ENCODE results near the gene MAP3K4.

GRCh38 chr6:161037873-161038228 is 46.3 kb downstream of the MAP3K4 start:
- TF ChIP-seq, protein P1, sequence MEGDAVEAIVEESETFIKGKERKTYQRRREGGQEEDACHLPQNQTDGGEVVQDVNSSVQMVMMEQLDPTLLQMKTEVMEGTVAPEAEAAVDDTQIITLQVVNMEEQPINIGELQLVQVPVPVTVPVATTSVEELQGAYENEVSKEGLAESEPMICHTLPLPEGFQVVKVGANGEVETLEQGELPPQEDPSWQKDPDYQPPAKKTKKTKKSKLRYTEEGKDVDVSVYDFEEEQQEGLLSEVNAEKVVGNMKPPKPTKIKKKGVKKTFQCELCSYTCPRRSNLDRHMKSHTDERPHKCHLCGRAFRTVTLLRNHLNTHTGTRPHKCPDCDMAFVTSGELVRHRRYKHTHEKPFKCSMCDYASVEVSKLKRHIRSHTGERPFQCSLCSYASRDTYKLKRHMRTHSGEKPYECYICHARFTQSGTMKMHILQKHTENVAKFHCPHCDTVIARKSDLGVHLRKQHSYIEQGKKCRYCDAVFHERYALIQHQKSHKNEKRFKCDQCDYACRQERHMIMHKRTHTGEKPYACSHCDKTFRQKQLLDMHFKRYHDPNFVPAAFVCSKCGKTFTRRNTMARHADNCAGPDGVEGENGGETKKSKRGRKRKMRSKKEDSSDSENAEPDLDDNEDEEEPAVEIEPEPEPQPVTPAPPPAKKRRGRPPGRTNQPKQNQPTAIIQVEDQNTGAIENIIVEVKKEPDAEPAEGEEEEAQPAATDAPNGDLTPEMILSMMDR (IDR thresholded peaks at IDR 0.05), result no peak
- TF ChIP-seq POLR2A (IDR thresholded peaks at IDR 0.05), result no peak

Measured in Peyer's patch (tissue), 4 donors.